Activated T-cell treated with anti-CD3 and anti-CD28 coated beads, Interleukin-2, amount 50 U/mL, for 72 hours (primary cell): ENCODE measurements around the gene SLC39A6. TPM values are rescaled to one million over a fixed set of nuclear protein-coding genes. Genes with fewer than 3 reads are reported as not detected.

Experiments used
- ATAC-seq, 2 donors: fragments of 150-1000 bp; cut with Tn5 transposase; replicated peaks in 1 of 2; 2 replicates each; pipeline ENCODE4 v1.10.0; 2021; ENCODE audit warnings: moderate library complexity in 2 of 2, mild to moderate bottlenecking in 1 of 2
- DNase-seq, 2 donors: peaks; one replicate each; pipeline ENCODE4 v3.0.0; 2021 to 2022; ENCODE audit warnings: mixed read lengths in 1 of 2
- H3K27ac Mint-ChIP-seq: one replicate; pipeline ENCODE4 v1.8.0; 2022; ENCODE audit warnings: mild to moderate bottlenecking, moderate library complexity, mixed read lengths
- H3K27me3 Mint-ChIP-seq: one replicate; pipeline ENCODE4 v1.8.0; 2022; ENCODE audit warnings: low read depth, mixed read lengths
- H3K36me3 Mint-ChIP-seq, 2 donors: one replicate each; pipeline ENCODE4 v1.8.0; 2022; ENCODE audit warnings: mixed read lengths in 2 of 2, mild to moderate bottlenecking in 1 of 2; ENCODE audit not compliant: insufficient read depth in 2 of 2
- H3K4me1 Mint-ChIP-seq: one replicate; pipeline ENCODE4 v1.8.0; 2022; ENCODE audit warnings: low read depth, mixed read lengths
- H3K4me3 Mint-ChIP-seq, 2 donors: one replicate each; pipeline ENCODE4 v1.8.0; 2022; ENCODE audit warnings: mild to moderate bottlenecking in 2 of 2, mixed read lengths in 2 of 2, moderate library complexity in 2 of 2
- H3K9me3 Mint-ChIP-seq, 2 donors: one replicate each; pipeline ENCODE4 v1.8.0; 2022; ENCODE audit warnings: mixed read lengths in 2 of 2
- total RNA-seq, 2 donors: library from RNA; stranded (reverse); gene quantifications; one replicate each; pipeline ENCODE4 v1.2.3, GENCODE V29; 2022

Gene SLC39A6
- total RNA-seq, 2 donors from 2014 or later: 25.4 to 27.5 TPM

DNA sequence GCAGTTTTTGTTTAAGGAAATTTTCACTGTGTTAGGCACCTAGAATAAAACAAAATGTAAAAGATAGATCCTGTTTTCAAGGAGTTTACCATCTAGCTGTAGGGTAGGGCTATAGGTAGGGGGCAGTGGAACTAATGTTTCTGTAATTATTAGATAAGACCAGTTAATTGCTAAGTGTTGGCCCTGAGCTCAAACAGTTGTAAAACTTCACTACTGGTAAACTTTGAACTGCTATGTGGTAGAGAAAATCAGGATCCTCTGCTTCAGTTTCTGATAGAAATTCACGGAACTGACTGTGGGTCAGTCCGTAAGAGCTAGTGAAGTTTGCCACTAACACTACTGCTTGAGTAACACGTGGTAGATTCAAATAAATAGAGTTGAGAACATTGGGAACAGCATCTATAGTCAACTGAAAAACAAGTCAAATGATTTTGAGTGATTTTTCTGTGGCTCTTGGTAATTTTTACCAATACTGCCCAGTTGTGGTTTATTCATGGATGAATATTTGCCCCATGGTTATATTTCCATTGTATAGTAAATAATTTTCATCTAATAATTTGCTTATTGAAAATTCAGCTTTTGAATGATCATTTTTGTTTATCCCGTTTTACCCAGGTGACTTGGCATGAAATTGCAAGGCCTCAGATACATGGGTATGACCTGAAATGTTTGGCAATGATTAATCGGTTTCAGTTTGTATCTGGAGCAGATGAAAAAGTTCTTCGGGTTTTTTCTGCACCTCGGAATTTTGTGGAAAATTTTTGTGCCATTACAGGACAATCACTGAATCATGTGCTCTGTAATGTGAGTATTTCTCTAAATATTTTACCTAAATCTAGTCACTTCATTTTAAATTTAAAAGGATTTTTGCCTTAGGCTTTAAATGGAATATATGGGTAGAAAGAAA lies 27.0 kb upstream of the SLC39A6 start:
- Mint-ChIP-seq H3K27ac (peak overlapping the region; percentile 35), H3K36me3 (peaks cover 12 to 28% of the 10 kb centered on the region in 2 donors), H3K4me1 (peaks cover 16% of the 10 kb centered on the region), H3K9me3 (no peaks in the 10 kb centered on the region), H3K4me3 (no peak overlapping the region), H3K27me3 (no peaks in the 10 kb centered on the region)
- DNase-seq (no peak), ATAC-seq (no peak)

DNA sequence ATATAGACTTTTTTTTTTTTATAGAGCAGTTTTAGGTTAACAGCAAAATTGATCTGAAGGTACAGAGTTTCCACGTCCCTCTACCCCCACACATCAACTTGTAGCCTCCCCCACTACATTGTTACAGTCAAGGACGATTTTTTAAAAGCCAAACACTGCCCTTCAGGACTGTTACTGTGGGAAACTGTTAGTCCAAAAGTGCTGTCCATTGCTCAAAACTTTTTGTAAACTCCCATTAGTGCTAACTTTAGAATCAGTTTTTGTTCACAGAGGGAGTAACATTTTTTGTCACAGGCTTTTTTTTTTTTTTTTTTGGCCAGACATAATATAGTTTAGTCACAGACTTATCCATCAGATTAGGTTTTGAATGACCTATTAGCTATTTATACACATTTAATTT lies 24.6 kb upstream of the SLC39A6 start:
- ATAC-seq (no peak), DNase-seq (no peak)
- Mint-ChIP-seq H3K4me3 (no peak overlapping the region), H3K27me3 (no peaks in the 10 kb centered on the region), H3K4me1 (peaks cover 9% of the 10 kb centered on the region), H3K27ac (no peak overlapping the region), H3K9me3 (no peaks in the 10 kb centered on the region), H3K36me3 (peaks cover 8 to 35% of the 10 kb centered on the region in 2 donors)

DNA sequence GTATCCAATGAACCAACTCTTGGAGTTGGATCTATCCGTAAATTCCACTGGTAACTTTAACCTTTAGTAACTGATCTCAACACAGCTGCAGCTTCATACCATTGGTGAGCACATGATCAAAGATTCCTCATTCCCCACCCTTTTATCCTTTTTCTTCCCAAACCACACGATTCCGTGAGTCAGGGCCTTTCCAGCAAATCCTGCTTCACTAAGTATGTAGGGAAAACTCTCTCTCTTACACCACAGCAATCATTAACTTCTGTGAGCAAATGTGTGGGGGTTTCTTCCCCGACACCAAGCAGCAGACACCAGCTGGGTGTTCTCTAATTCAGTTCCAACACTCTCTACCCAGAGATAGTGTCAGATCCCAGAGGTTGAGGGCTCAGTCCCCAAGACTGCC lies 24.1 kb upstream of the SLC39A6 start:
- Mint-ChIP-seq H3K27ac (peak overlapping the region; percentile 42), H3K4me3 (no peak overlapping the region), H3K36me3 (peaks cover 6 to 35% of the 10 kb centered on the region in 2 donors), H3K4me1 (peaks cover 9% of the 10 kb centered on the region), H3K9me3 (no peaks in the 10 kb centered on the region), H3K27me3 (no peaks in the 10 kb centered on the region)
- ATAC-seq (no peak), DNase-seq (no peak)

DNA sequence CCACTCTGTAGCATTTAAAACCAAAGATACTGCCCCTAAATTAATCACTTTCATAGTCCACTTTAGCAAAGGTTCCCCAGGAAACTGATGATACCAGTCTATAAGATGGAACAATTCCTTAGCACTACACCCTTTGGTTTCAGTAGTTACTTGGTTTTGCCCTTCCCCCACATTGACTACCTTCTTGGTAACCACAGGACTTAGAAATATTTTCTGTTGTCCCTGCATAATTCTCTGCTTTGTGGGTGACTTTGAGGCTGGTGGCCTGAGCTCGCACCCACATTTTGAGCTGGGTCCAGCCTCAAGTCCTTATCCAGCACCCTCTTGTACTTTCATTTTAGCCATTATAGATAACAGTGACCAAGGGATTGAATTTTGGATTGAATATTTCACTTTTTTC lies 23.6 kb upstream of the SLC39A6 start:
- no peaks in the 10 kb centered on the region for H3K27me3 Mint-ChIP-seq
- H3K9me3 Mint-ChIP-seq: no peaks in the 10 kb centered on the region
- ATAC-seq (no peak), DNase-seq (no peak)
- peaks cover 9% of the 10 kb centered on the region for H3K4me1 Mint-ChIP-seq
- no peak overlapping the region for H3K27ac Mint-ChIP-seq
- peaks cover 6 to 35% of the 10 kb centered on the region in 2 donors for H3K36me3 Mint-ChIP-seq
- no peak overlapping the region for H3K4me3 Mint-ChIP-seq

DNA sequence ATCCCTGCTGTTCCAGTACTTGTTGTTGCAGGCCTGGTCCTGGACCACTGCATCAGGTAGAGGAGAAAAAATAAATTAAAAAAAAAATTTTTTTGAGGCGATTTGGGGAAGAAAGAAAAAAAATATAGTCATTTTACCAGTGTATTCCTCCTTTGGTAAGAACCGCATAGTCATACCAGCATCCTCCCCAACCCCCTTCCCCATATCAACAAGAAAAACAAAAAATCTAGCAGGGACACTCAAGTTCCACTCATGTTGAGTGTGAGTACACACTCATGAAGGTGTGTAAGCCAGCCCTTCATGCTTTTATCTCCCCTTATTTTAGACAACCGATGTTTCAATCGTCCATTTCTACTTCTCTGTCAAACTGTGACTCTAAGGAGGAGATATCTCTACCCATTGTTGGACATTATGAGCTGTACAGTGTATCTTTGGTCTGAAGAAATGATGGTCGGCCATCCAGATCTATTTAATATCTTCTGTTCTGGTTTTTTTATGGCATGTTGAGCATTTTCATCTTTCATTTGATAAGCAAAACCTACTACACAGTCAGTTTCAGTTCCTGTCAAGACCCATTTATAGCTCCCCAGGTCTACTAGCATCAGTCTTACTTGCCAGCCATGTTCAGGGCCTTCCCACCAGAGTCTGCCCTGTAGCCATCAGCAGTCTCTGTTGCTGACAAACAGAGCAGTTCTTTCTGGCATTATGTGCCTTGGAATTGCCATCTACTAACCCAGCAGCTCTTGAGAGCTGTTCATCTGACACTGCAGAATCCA lies 20.6 kb upstream of the SLC39A6 start:
- Mint-ChIP-seq H3K27me3 (no peaks in the 10 kb centered on the region), H3K27ac (peak overlapping the region; percentile 60), H3K9me3 (no peaks in the 10 kb centered on the region), H3K36me3 (peaks cover 6 to 32% of the 10 kb centered on the region in 2 donors), H3K4me3 (no peak overlapping the region), H3K4me1 (peaks cover 9% of the 10 kb centered on the region)
- DNase-seq (no peak), ATAC-seq (no peak)

DNA sequence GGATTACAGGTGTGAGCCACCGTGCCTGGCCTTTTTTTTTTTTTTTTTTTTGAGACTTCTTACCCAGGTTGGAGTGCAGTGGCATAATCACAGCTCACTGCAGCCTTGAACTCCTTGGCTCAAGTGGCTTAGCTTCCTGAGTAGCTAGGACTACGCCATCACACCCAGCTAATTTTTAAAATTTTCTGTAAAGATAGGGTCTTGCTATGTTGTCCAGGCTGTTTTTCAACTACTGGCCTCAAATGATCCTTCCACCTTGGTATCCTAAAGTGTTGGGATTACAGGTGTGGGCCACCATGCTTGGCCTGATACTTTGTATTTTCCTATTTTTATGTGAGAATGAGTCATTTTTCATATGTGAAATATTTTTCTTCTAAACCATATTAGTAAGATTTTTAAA lies 14.3 kb upstream of the SLC39A6 start:
- peaks cover 7 to 25% of the 10 kb centered on the region in 2 donors for H3K36me3 Mint-ChIP-seq
- H3K4me1 Mint-ChIP-seq: peaks cover 8% of the 10 kb centered on the region
- no peaks in the 10 kb centered on the region for H3K9me3 Mint-ChIP-seq
- peak overlapping the region; percentile 54 for H3K27ac Mint-ChIP-seq
- H3K4me3 Mint-ChIP-seq: no peak overlapping the region
- DNase-seq (no peak), ATAC-seq (no peak)
- H3K27me3 Mint-ChIP-seq: no peaks in the 10 kb centered on the region

DNA sequence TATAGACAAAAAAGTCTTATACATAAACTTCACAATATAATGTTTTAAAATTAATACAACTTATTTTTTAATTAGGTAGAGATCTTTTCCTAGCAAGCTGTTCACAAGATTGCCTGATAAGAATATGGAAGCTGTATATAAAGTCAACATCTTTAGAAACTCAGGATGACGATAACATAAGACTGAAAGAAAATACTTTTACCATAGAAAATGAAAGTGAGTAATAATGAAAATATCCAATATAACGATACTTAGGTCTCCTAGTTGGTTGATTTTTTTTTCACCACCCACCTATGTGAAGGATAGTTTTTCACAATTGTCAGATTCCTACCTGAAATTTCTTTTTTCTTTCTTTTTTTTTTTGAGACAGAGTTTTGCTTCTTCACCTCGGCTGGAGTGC lies 13.6 kb upstream of the SLC39A6 start:
- H3K36me3 Mint-ChIP-seq: peaks cover 7 to 25% of the 10 kb centered on the region in 2 donors
- no peaks in the 10 kb centered on the region for H3K9me3 Mint-ChIP-seq
- DNase-seq (no peak), ATAC-seq (peak in 1 of 2 donors; percentile 33)
- peaks cover 8% of the 10 kb centered on the region for H3K4me1 Mint-ChIP-seq
- H3K27me3 Mint-ChIP-seq: no peaks in the 10 kb centered on the region
- H3K27ac Mint-ChIP-seq: no peak overlapping the region
- no peak overlapping the region for H3K4me3 Mint-ChIP-seq

DNA sequence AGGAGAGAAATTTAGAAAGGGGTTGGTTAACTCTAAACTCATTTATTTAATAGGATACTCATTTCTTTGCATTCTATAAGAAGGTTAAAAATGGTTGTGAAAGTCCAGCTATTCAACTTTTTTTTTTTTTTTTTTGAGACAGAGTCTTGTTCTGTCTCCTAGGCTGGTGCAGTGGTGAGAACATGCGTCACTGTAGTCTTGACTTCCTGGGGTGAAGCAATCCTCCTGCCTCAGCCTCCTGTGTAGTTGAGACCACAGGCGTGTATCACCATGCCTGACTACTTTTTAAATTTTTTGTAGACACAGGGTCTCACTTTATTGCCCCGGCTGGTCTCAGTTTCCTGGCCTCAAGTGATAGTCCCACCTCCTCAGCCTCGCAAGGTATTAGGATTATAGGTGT lies 12.4 kb upstream of the SLC39A6 start:
- Mint-ChIP-seq H3K4me1 (peaks cover 8% of the 10 kb centered on the region), H3K36me3 (peaks cover 7 to 27% of the 10 kb centered on the region in 2 donors), H3K9me3 (no peaks in the 10 kb centered on the region), H3K27ac (peak overlapping the region; percentile 9), H3K4me3 (no peak overlapping the region), H3K27me3 (no peaks in the 10 kb centered on the region)
- DNase-seq: no peak
- peak in 1 of 2 donors; percentile 57 for ATAC-seq

DNA sequence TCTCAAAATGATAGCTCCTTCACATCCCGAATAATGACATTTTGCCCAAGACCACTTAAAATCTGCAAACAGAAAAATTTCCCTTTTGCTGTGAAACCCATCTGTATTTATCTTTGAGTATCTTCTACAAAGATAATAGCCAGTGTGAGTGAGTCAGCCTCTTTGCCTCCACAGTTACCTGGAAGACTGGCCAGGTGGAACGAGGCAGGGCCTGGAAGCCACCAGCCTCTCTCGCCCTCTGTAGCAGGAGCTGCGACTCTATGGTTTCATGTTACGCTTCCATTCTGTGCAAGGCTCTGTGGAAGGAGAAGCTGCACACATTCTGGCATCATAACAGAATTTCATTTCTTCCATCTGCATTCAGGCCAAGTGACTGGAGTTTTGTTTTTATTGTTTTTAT lies 10.1 kb upstream of the SLC39A6 start:
- H3K36me3 Mint-ChIP-seq: peaks cover 10 to 23% of the 10 kb centered on the region in 2 donors

DNA sequence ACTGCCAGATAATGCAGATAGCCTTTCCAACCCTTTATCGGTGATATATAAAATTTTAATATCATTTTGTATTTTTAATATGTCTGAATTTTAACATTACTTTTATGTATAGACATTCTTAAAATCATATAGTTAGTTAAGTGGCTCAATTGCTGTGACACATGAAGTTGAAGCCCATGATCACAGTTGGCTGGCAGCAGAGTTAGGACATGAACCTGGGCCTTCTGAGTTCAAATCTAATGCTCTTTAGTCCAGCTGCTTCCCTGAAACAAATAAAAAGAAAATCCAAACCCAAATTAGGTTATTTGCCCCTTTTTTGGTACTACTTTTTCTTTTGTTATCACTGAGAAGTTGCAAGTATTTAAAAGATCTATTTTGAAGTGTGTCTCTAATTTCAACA lies 6.1 kb upstream of the SLC39A6 start:
- Mint-ChIP-seq H3K4me3 (no peak overlapping the region), H3K36me3 (peaks cover 4 to 18% of the 10 kb centered on the region in 2 donors), H3K9me3 (no peaks in the 10 kb centered on the region), H3K27me3 (no peaks in the 10 kb centered on the region), H3K4me1 (peaks cover 33% of the 10 kb centered on the region), H3K27ac (peak overlapping the region; percentile 72)
- DNase-seq (no peak), ATAC-seq (no peak)

More for the DNA sequence above, 10.1 kb upstream of the SLC39A6 start:
- Mint-ChIP-seq H3K9me3 (no peaks in the 10 kb centered on the region), H3K27me3 (no peaks in the 10 kb centered on the region), H3K4me1 (peaks cover 8% of the 10 kb centered on the region), H3K27ac (no peak overlapping the region), H3K4me3 (no peak overlapping the region)
- ATAC-seq: no peak
- no peak for DNase-seq

DNA sequence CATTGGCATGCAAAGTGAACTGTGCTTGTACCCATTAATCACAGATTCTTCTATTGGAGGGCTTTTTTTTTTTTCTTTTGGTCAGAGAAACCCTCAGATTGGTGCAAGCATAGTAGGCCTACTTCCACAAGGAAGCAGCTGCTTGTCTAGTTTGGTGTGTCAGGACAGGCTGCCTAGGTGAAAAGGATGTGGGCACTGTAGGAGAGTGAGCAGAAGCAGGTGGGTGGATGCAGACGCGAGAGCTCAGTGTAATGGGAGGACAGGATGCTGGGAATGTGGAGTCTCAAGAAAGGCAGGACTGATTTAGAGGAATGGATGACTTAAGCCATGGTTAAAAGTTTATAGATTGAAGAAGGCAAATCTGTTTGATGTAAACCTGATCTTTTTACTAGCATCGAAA lies 3.6 kb upstream of the SLC39A6 start:
- Mint-ChIP-seq H3K4me3 (peak overlapping the region; percentile 1 to 94), H3K4me1 (peaks cover 42% of the 10 kb centered on the region), H3K27me3 (no peaks in the 10 kb centered on the region), H3K27ac (no peak overlapping the region), H3K9me3 (no peaks in the 10 kb centered on the region), H3K36me3 (peaks cover 9 to 12% of the 10 kb centered on the region in 2 donors)
- DNase-seq (no peak), ATAC-seq (no peak)

DNA sequence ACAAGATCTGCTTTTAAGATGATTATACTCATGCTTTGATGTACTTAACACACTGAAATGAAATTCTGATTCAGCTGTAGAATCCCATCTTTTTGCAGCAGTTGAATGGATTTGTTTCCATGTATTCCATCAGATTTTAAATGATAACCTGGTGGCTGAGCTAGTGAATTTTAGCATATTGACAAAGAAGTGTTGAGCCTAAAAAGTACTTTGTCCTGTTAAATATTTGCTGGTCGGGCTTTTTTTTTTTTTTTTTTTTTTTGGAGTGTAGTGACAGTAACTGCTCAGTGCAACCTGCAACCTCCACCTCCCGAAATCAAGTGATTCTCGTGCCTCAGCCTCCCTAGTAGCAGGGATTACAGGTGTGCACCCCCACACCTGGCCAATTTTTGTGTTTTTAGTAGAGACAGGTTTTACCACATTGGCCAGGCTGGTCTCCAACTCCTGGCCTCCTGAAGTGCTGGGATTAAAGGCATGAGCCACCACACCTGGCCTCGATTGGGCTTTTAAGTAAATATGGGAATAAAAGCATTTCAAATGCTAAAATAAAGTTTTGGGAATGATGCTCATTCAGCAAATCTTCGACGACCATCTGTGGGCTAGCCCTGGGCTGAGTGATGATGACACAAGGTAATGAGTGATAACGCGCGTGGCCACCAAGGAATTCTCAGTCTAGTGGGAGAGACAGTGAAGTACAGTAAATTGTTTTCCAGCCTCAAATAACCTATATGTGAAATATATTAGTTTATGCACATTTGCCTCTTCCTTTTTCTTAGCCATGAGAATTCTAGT lies 2.7 kb upstream of the SLC39A6 start:
- H3K27me3 Mint-ChIP-seq: no peaks in the 10 kb centered on the region
- H3K36me3 Mint-ChIP-seq: peaks cover 8 to 9% of the 10 kb centered on the region in 2 donors
- peak overlapping the region; percentile 52 for H3K27ac Mint-ChIP-seq
- H3K4me3 Mint-ChIP-seq: peak overlapping the region; percentile 94
- no peak for DNase-seq
- peaks cover 50% of the 10 kb centered on the region for H3K4me1 Mint-ChIP-seq
- ATAC-seq: no peak
- H3K9me3 Mint-ChIP-seq: no peaks in the 10 kb centered on the region
